DMS114 treated with DMSO at 0.1 percent for 48 hours (cell line): ENCODE measurements around the gene ALDH18A1.
"Not testable (repeated sequence)": the region's sequence is repeated elsewhere in the genome, so short reads cannot be mapped to it uniquely, and the experiment has no call there.

ENCODE experiments used
- DNase-seq: peaks from one replicate; lab custom pipeline; 2025; ENCODE audit not compliant: unreplicated experiment; lab: John Stamatoyannopoulos, UW

ALDH18A1 gene

GRCh38 chr10:95651346-95652060 is 5.0 kb downstream of the ALDH18A1 start:
- DNase-seq: no peak

GRCh38 chr10:95650232-95650631 is 6.3 kb downstream of the ALDH18A1 start:
- DNase-seq: no peak

- no peak for DNase-seq
These were observed 8.4 kb downstream of the ALDH18A1 start for GRCh38 chr10:95648138-95648537.

- DNase-seq: no peak
These were observed 10.4 kb downstream of the ALDH18A1 start for GRCh38 chr10:95646160-95646559.

GRCh38 chr10:95644901-95645300 is 11.6 kb downstream of the ALDH18A1 start:
- DNase-seq: no peak

GRCh38 chr10:95640891-95641315 is 15.6 kb downstream of the ALDH18A1 start:
- no peak for DNase-seq

GRCh38 chr10:95637911-95638310 is 18.6 kb downstream of the ALDH18A1 start:
- DNase-seq: no peak

GRCh38 chr10:95637140-95637539 is 19.4 kb downstream of the ALDH18A1 start:
- no peak for DNase-seq

- no peak for DNase-seq
These were observed 21.2 kb downstream of the ALDH18A1 start for GRCh38 chr10:95635319-95635733.

GRCh38 chr10:95628786-95629185 is 27.7 kb downstream of the ALDH18A1 start:
- no peak for DNase-seq

GRCh38 chr10:95626500-95626899 is 30.0 kb downstream of the ALDH18A1 start:
- no peak for DNase-seq

- DNase-seq: not testable (repeated sequence)
These were observed 36.1 kb downstream of the ALDH18A1 start for GRCh38 chr10:95620415-95620814.

- no peak for DNase-seq
These were observed 38.4 kb downstream of the ALDH18A1 start for GRCh38 chr10:95618101-95618500.

- DNase-seq: no peak
These were observed 40.1 kb downstream of the ALDH18A1 start for GRCh38 chr10:95616446-95616845.

GRCh38 chr10:95613330-95613729 is 43.2 kb downstream of the ALDH18A1 start:
- DNase-seq: no peak

GRCh38 chr10:95610727-95611126 is 45.8 kb downstream of the ALDH18A1 start:
- no peak for DNase-seq

GRCh38 chr10:95606922-95607321 is 49.6 kb downstream of the ALDH18A1 start:
- DNase-seq: no peak

GRCh38 chr10:95605163-95605562 is 51.3 kb downstream of the ALDH18A1 start:
- DNase-seq: no peak

- DNase-seq: no peak
These were observed 51.9 kb downstream of the ALDH18A1 start for GRCh38 chr10:95604630-95605029.

GRCh38 chr10:95602382-95602781 is 54.1 kb downstream of the ALDH18A1 start:
- no peak for DNase-seq

GRCh38 chr10:95601116-95601719 is 55.3 kb downstream of the ALDH18A1 start:
- peak; percentile 89 for DNase-seq

GRCh38 chr10:95600158-95600557 is 56.4 kb downstream of the ALDH18A1 start:
- DNase-seq: no peak

- no peak for DNase-seq
These were observed 58.7 kb downstream of the ALDH18A1 start for GRCh38 chr10:95597788-95598187.
